Measurements from ENCODE around the gene EPHB2.

The EPHB2 gene

GRCh38 chr1:22860883-22861385 lies 150.3 kb downstream of the EPHB2 start:
- DNase-seq (ENCODE audit: low spot score): no peak

GRCh38 chr1:22861764-22862440 lies 151.3 kb downstream of the EPHB2 start:
- DNase-seq (ENCODE audit: low spot score): no peak

GRCh38 chr1:22862752-22863151 lies 152.1 kb downstream of the EPHB2 start:
- DNase-seq (ENCODE audit: low spot score): no peak

GRCh38 chr1:22863766-22864165 lies 153.1 kb downstream of the EPHB2 start:
- DNase-seq (ENCODE audit: low spot score): no peak

- no peak for DNase-seq (ENCODE audit: low spot score)
These were observed 154.2 kb downstream of the EPHB2 start for GRCh38 chr1:22864886-22865285.

- DNase-seq (ENCODE audit: low spot score): no peak
These were observed 155.1 kb downstream of the EPHB2 start for GRCh38 chr1:22865736-22866135.

GRCh38 chr1:22866868-22867267 lies 156.2 kb downstream of the EPHB2 start:
- DNase-seq (ENCODE audit: low spot score): no peak

GRCh38 chr1:22868331-22868730 lies 157.7 kb downstream of the EPHB2 start:
- DNase-seq (ENCODE audit: low spot score): no peak

- no peak for DNase-seq (ENCODE audit: low spot score)
These were observed 158.7 kb downstream of the EPHB2 start for GRCh38 chr1:22869325-22869724.

- no peak for DNase-seq (ENCODE audit: low spot score)
These were observed 159.7 kb downstream of the EPHB2 start for GRCh38 chr1:22870201-22870871.

- no peak for DNase-seq (ENCODE audit: low spot score)
These were observed 162.5 kb downstream of the EPHB2 start for GRCh38 chr1:22872981-22873664.

GRCh38 chr1:22874785-22875184 lies 164.1 kb downstream of the EPHB2 start:
- no peak for DNase-seq (ENCODE audit: low spot score)

GRCh38 chr1:22875241-22875640 lies 164.6 kb downstream of the EPHB2 start:
- no peak for DNase-seq (ENCODE audit: low spot score)

GRCh38 chr1:22875841-22876240 lies 165.2 kb downstream of the EPHB2 start:
- DNase-seq (ENCODE audit: low spot score): no peak

GRCh38 chr1:22876359-22877111 lies 165.9 kb downstream of the EPHB2 start:
- DNase-seq (ENCODE audit: low spot score): no peak

- DNase-seq (ENCODE audit: low spot score): no peak
These were observed 166.7 kb downstream of the EPHB2 start for GRCh38 chr1:22877112-22877915.

- DNase-seq (ENCODE audit: low spot score): no peak
These were observed 167.3 kb downstream of the EPHB2 start for GRCh38 chr1:22877980-22878379.

- no peak for DNase-seq (ENCODE audit: low spot score)
These were observed 168.0 kb downstream of the EPHB2 start for GRCh38 chr1:22878626-22879025.

- DNase-seq (ENCODE audit: low spot score): no peak
These were observed 168.8 kb downstream of the EPHB2 start for GRCh38 chr1:22879445-22879844.

- no peak for DNase-seq (ENCODE audit: low spot score)
These were observed 169.5 kb downstream of the EPHB2 start for GRCh38 chr1:22880174-22880601.

- no peak for DNase-seq (ENCODE audit: low spot score)
These were observed 172.8 kb downstream of the EPHB2 start for GRCh38 chr1:22883406-22883805.

Data from cerebellar cortex (tissue), 1 donor.